Measurements from ENCODE around the gene BCKDHA.
"Not testable (repeated sequence)": the region's sequence is repeated elsewhere in the genome, so short reads cannot be mapped to it uniquely, and the experiment has no call there.

The BCKDHA gene

GRCh38 chr19:41367848-41368301 is 29.7 kb upstream of the BCKDHA start:
- DNase-seq = peak in 1 of 2 experiments; percentile 49

- no peak for DNase-seq
Measured at GRCh38 chr19:41369769-41370168, 27.8 kb upstream of the BCKDHA start.

GRCh38 chr19:41371119-41371518 is 26.5 kb upstream of the BCKDHA start:
- DNase-seq = not testable (repeated sequence)

- no peak for DNase-seq
Measured at GRCh38 chr19:41371541-41371940, 26.1 kb upstream of the BCKDHA start.

- no peak for DNase-seq
Measured at GRCh38 chr19:41372501-41372900, 25.1 kb upstream of the BCKDHA start.

- no peak for DNase-seq
Measured at GRCh38 chr19:41373993-41374392, 23.6 kb upstream of the BCKDHA start.

- DNase-seq = no peak
Measured at GRCh38 chr19:41376241-41376997, 21.2 kb upstream of the BCKDHA start, which contains the start of gene TMEM91. TMEM91 (plus strand) TSS chr19:41376533; CDS start chr19:41378310, 1,777 bp downstream.

- no peak for DNase-seq
Measured at GRCh38 chr19:41376998-41377365, 20.6 kb upstream of the BCKDHA start.

GRCh38 chr19:41377977-41378709 is 19.5 kb upstream of the BCKDHA start:
- no peak for DNase-seq

GRCh38 chr19:41381536-41381935 is 16.1 kb upstream of the BCKDHA start:
- not testable (repeated sequence) for DNase-seq

GRCh38 chr19:41384351-41384750 is 13.3 kb upstream of the BCKDHA start:
- no peak for DNase-seq

- DNase-seq = no peak
Measured at GRCh38 chr19:41386442-41386841, 11.2 kb upstream of the BCKDHA start.

GRCh38 chr19:41391618-41392017 is 6.0 kb upstream of the BCKDHA start:
- DNase-seq = no peak

GRCh38 chr19:41392775-41393174 is 4.8 kb upstream of the BCKDHA start:
- no peak for DNase-seq

GRCh38 chr19:41395355-41395754 is 2.3 kb upstream of the BCKDHA start:
- DNase-seq = no peak

- no peak for DNase-seq
Measured at GRCh38 chr19:41398050-41398418, 416 bp downstream of the BCKDHA start.

GRCh38 chr19:41398598-41398997 is 980 bp downstream of the BCKDHA start:
- DNase-seq = no peak

- no peak for DNase-seq
Measured at GRCh38 chr19:41399091-41399490, 1.5 kb downstream of the BCKDHA start.

- no peak for DNase-seq
Measured at GRCh38 chr19:41399525-41399924, 1.9 kb downstream of the BCKDHA start.

- DNase-seq = no peak
Measured at GRCh38 chr19:41401483-41401882, 3.9 kb downstream of the BCKDHA start.

GRCh38 chr19:41402010-41402409 is 4.4 kb downstream of the BCKDHA start:
- DNase-seq = no peak

GRCh38 chr19:41403181-41403970 is 5.8 kb downstream of the BCKDHA start:
- DNase-seq = no peak

- no peak for DNase-seq
Measured at GRCh38 chr19:41405776-41406175, 8.2 kb downstream of the BCKDHA start.

Measured in SW 1271 (cell line).